IPS-NIHi11 (cell line): ENCODE data around the gene PTPN9.
A peak's percentile ranks its signal among the peaks of the same experiment; 100 is the strongest.
"Not testable (repeated sequence)": the region's sequence is repeated elsewhere in the genome, so short reads cannot be mapped to it uniquely, and the experiment has no call there.

Experiments used
- DNase-seq: peaks from one replicate; pipeline ENCODE4 v3.0.0; 2012; ENCODE audit warnings: mixed read lengths, low spot score

Gene PTPN9

DNA sequence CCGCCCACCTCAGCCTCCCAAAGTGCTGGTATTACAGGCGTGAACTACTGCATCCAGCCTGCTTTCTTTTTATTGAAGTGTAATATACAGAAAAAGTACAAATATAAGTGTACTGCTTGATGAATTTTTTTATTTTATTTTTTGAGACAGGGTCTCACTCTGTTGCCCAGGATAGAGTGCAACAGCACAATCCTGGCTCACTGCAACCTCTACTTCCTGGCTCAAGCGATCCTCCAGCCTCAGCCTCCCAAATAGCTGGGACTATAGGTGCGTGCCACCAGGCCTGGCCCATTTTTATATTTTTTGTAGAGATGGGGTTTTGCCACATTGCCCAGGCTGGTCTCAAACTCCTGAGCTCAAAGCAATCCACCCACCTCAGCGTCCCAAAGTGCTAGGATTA is 3.8 kb upstream of the PTPN9 start:
- not testable (repeated sequence) for DNase-seq

- DNase-seq: peak; percentile 43
Measured at GRCh38 chr15:75578173-75578947, 755 bp downstream of the PTPN9 start.

DNA sequence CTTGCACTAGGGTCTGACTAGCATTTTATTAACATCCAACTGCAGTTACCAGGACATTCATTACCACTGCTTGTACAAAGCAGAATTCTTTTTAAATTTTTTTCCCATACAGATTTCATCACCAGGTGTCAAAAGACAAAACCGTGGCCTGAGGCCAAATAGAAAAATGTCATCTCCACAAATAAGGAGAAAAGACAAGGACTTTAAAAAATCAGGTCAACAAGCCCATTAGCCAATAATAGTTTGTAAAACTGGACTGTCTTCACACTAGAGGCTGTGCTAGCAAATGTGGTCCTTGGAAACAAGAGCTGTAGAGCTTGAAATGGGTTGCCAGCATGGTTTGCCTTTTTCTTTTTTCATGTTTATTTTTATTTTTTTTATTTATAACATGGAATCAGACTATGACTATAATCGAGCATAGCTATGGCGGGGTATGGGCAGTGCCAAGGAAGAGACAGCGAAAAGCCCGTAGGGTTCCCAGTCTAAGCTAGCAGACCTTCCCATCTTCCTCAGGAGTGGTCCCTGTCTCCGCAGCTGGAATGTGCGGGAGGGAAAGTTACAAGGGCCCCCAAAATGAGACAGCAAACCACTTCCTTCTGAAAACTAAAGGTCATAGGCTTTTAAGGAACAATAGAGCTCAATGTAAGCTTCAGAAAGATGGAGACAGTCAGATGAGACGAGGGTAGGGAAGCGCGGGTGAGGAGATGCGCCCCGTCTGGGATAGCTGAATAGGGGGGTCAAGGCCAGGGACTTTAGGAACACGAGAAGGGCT is 1.5 kb downstream of the PTPN9 start:
- DNase-seq: no peak

DNA sequence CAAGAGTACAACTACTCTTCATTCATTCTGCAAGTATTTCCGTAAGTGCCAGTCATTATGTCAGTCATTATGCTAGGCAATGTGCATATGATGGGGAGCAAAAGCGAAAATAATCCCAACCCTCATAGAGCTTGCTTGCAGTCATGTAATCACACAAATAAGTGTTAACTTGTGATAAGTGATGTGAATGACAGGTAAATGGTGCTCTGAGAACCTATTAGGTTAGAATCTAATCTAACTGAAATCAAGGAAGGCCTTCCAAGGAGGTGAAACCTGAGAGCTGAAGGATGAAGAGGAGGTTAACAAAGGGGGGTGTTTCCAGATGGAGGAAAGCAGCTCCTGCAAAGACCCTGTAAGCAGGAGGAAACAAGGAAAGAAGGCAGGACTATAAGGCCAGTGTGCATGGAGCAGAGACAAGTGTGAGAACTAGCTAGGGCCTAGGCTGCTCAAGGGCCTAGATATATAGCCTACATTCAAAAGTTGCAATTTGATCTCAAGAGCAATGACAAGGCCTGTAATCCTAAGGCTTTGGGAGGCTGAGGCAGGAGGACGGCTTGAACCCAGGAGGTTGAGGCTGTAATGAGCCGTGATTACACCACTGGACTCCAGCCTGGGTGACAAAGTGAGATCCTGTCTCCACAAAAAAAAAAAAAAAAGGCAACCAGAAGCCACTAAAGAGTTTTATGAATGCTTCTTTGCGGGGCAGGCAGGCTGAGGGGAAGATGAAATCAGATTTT is 5.3 kb downstream of the PTPN9 start:
- no peak for DNase-seq

GRCh38 chr15:75570126-75570845 is 8.8 kb downstream of the PTPN9 start:
- DNase-seq: no peak

GRCh38 chr15:75565062-75565970 is 13.8 kb downstream of the PTPN9 start:
- DNase-seq: no peak

DNA sequence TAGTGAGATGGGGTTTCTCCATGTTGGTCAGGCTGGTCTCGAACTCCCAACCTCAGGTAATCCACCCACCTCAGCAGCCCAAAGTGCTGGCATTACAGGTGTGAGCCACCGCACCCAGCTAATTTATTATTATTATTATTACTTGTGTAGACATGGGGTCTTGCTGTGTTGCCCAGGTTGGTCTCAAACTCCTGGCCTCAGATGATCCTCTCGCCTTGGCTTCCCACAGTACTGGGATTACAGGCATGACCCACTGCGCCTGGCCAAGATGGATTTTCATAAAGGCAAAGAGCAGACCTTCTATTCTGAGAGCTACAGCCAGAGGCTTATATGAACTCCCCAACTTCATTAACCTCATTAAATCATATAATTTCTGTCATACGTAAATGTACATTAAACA is 17.2 kb downstream of the PTPN9 start:
- no peak for DNase-seq

- DNase-seq: not testable (repeated sequence)
Measured at GRCh38 chr15:75559360-75559759, 19.8 kb downstream of the PTPN9 start.

GRCh38 chr15:75558955-75559354 is 20.2 kb downstream of the PTPN9 start:
- DNase-seq: not testable (repeated sequence)

GRCh38 chr15:75554717-75555116 is 24.4 kb downstream of the PTPN9 start:
- DNase-seq: no peak

- DNase-seq: no peak
Measured at GRCh38 chr15:75553659-75554058, 25.5 kb downstream of the PTPN9 start.

DNA sequence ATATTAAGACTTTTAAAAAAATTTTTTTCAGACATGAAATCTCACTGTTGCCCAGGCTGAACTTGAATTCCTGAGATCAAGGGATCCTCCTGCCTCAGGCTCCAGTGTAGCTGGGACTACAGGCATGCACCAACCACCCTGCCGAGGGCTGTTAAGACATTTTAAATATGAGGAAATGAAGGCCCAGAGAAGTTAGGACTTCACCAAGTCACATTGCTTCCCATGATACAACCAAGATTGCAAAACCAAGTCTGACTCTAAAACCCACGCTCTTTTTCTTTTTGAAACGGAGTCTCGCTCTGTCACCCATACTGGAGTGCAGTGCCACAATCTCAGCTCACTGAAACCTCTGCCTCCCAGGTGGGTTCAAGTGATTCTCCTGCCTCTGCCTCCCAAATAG is 28.0 kb downstream of the PTPN9 start:
- no peak for DNase-seq

DNA sequence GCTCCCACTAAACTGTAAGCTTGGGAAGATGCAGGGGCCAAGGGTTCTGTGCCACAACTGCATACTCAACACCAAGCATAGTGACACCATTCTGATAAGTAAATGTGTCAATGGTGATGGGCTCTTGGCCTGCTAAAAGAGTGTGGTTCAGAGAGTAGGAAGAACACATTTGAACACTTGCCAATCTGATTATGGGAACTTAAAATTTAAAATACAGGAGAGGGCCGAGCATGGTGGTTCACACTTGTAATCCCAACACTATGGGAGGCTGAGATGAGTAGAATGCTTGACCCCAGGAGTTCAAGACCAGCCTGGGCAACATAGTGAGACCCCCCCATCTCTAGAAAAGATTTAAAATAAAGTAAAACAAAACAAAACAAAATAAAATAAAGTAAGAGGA is 34.1 kb downstream of the PTPN9 start:
- no peak for DNase-seq

- DNase-seq: no peak
Measured at GRCh38 chr15:75544359-75544758, 34.8 kb downstream of the PTPN9 start.

DNA sequence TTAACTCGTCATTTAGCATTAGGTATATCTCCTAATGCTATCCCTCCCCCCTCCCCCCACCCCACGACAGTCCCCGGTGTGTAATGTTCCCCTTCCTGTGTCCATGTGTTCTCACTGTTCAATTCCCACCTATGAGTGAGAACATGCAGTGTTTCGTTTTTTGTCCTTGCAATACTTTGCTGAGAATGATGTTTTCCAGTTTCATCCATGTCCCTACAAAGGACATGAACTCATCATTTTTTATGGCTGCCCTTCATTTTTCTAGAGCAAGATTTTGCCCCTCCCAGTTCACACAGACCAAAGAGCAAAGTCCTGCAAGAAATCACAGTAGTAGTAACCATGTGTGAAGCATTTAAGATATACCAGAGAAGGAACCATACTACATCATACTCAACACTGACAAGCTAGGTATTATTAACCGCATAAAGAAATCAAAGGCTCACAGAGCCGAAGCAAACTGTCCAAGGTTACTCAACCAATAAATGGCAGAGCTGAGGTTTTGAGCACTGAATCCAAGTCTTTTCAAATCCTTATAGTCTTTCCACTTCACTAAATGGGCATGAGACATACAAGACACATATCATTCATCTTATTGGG is 36.1 kb downstream of the PTPN9 start:
- not testable (repeated sequence) for DNase-seq

GRCh38 chr15:75542386-75542797 is 36.7 kb downstream of the PTPN9 start:
- DNase-seq: no peak

DNA sequence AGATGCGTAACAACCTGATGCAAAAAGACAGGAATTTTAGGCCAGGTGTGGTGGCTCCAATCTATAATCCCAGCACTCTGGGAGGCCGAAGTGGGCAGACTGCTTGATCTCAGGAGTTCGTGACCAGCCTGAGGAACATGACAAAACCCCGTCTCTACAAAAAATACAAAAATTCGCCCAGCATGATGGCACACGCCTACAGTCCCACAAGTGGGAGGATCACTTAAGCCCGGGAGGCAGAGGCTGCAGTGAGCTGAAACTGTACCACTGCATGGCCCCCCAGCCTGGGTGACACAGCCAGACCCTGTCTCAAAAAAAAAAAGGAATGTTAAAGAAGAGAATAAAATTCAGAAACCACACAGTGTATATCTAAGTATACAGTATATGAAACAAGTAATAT is 40.7 kb downstream of the PTPN9 start:
- no peak for DNase-seq

- DNase-seq: no peak
Measured at GRCh38 chr15:75533945-75534344, 45.2 kb downstream of the PTPN9 start.

DNA sequence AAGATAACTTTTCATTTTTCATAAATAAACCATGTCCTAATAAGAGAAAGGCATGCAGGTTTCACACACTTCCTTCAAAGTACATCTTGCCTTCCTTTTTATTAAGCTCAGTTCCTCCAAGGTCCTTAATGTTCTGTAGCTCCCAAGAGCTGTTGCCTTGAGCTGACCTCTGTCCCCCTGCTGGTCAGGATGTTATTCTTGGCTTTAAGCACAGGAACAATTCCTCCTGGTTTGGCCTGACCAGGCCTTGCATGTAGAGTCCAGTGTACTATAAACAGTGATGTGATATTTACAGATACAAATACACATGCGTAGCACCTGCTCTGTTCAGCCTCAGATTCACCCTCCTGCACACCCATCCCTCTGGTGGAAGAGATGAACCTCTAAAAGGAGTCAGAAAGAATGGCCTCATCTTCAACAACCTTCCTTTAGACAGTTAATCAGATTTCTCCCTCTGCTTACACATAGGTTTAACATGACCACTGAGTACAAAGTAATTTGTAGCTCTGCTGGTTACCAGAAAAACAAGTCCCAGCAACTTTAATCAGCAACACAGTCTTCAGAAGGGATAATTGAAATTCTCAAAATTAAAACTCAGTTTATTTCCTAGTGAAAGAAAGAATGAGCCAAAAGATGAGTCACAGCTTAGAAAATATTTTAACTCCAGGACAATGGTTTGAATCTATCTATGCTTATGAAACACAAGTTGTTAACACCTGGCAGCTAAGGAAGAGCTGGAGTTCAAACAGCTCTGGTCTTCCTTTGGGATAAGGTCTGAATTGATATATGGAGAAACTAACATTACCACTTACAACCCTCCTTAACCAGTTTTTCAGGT is 46.5 kb downstream of the PTPN9 start:
- DNase-seq: peak; percentile 52

DNA sequence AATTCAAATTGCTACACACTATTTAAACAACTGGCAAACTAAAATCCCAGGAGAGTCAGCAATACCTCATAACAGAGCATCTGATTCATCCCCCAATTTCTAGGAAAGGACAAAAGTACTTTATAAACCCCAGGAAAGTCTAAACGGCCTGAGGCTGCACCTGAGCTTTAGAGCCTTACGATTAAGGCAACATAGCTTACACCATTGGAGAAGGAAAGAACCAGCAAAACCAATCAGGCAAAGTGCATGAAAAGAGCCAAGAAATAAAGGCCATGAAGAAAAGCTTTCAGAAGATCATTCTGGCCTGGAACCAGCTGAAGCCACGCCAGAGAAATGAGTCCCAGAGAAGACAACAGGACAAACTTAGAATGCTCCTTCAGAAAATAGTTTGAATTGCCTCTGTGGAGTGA is 48.1 kb downstream of the PTPN9 start:
- DNase-seq: no peak
